ENCODE measurements around the gene NT5C3A. TPM values are rescaled to one million over a fixed set of nuclear protein-coding genes. Genes with fewer than 3 reads are reported as not detected.
"Not testable (repeated sequence)": the region's sequence is repeated elsewhere in the genome, so short reads cannot be mapped to it uniquely, and the experiment has no call there.

Gene NT5C3A
- polyA plus RNA-seq, 5 donors = 34.8 to 49.1 (median 42.9) TPM

DNA sequence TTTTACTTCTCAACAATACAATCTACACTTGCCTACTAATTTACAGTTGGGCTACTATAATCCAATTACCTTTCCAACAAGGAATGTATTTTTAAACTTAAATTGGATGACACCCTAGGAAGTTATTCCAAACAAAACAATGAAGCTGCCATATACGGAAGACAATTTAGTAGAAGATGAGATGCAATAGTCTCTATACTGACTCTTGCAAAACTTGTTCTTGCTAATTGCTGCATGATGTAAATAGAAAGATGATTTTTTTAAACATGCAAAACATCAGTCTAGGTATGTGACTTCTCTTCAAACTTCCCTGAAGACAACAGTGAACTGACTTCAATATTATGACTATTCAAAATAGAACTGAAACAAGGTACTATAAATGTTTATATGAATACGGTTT, 17.6 kb downstream of the NT5C3A start:
- DNase-seq = no peak

DNA sequence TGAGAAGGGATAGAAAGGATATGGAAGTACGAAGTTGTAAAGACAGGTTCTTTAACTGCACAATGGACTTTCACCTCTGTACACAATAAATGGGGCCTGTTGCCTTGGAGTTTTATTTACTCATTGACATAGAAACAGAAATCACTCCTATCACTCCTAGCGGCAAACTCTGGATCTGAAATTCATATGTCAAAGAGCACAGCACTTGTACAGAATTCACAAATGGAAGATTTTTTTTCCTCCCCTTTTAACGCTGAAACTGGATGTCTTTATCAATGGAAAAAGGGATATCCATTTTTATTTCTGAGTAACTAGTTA, 18.2 kb downstream of the NT5C3A start:
- DNase-seq = no peak

GRCh38 chr7:33043501-33044400, 18.8 kb downstream of the NT5C3A start:
- DNase-seq = no peak

DNA sequence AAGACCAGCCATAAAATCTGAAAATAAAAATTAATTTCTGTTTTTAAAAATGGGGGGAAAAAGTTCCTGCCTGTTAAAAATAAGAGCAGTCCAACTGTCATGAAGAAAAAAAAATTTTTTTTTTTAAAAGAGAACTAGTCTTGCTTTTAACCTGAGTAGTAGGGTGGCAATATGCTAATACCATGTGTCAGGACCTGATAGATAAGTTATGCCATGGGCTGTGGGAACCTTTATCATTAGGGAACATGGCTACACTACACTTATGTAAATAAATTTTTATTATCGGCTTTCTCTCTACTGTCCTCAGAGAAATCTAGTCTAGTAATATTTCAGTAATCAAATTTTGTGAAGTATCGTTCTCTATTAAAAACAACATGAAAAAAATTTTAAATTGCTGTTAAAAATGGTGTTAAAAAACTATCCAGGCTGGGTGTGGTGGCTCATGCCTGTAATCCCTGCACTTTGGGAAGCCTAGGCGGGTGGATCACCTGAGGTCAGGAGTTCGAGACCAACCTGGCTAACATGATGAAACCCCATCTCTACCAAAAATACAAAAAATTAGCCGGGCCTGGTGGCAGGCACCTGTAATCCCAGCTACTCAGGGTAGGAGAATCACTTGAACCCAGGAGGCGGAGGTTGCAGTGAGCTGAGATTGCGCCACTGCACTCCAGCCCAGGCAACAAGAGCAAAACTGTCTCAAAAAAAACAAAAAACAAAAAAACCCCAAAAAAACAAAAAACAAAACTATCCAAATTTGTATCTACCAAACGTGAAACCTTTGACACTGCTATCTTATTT, 20.7 kb downstream of the NT5C3A start:
- DNase-seq = no peak

DNA sequence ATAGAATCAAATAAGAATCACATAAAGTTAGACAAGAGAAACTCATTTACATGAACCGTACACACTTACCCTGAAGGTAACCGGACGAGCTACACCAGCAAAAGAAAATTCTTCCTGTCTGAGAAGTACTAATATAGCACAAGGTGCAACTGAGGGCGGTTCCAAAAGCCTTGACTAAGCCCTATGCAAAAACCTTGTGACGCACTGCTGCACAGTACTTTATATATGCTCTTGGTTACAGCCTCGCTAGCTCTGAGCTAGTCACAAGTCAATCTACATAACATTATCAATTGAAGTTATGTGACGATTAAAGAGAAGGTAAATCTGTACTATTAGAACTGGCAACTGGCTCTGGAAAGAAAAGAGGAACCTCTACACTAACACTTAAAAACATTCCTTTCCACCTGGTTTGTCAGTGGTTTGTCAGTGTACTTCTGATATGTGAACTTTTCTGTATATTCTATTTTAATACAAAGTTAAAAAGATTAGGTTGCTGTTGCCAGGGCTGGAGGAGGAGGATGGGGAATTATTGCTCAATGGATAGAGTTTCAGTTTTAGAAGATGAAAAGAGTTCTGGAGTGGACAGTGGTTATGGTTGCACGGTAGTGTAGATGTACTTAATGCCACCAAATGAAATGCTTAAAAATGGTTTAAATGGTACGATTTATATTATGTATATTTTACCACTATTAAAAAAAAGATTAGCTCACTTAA, 21.6 kb downstream of the NT5C3A start:
- no peak for DNase-seq

GRCh38 chr7:33039903-33040292, 22.7 kb downstream of the NT5C3A start:
- DNase-seq = no peak

GRCh38 chr7:33039257-33039902, 23.2 kb downstream of the NT5C3A start:
- no peak for DNase-seq

- no peak for DNase-seq
Observed at GRCh38 chr7:33038639-33039038, 23.9 kb downstream of the NT5C3A start.

DNA sequence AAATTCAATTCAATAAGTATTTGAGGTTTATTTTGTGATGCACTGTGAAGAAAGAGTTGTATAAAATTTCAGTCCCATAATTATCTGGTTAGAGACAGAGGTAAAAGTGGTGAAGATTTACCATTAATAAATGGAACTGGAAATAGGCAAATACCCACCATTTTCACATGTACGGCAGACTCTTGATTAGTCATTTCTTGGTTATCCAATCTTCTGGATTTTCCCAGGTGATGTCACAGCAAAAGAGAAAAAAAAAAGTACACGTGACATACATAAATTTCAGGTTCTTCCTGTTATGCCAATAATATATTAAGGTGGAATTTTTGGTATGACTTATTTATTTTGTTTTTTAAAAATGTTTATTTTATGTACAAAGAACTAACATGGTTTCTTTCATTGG, 26.8 kb downstream of the NT5C3A start:
- no peak for DNase-seq

DNA sequence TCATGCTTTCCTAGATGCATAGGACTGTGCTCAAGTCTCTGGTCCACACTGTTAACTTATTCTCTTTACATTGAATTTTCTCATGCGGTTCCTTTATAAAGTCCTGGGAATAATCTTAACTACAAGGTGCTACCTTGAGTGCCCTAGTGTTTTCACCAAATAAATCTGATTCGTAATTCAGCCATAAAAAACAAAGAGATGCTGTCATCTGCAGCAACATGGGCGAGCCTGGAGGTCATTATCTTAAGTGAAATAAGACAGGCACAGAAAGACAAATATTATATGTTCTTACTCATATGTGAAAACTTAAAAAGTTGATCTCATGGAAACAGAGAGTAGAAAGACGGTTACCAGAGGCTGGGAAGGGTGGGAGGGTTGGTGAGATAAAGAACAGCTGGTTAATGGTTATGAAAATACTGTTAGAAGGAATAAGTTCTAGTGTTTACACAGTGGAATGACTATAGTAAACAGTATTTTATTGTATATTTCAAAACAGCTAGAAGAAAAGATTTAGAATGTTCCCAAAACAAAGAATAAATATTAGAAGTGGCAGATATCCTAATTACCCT, 38.3 kb downstream of the NT5C3A start:
- DNase-seq = no peak

- DNase-seq = no peak
Observed at GRCh38 chr7:33012364-33012763, 50.2 kb downstream of the NT5C3A start.

DNA sequence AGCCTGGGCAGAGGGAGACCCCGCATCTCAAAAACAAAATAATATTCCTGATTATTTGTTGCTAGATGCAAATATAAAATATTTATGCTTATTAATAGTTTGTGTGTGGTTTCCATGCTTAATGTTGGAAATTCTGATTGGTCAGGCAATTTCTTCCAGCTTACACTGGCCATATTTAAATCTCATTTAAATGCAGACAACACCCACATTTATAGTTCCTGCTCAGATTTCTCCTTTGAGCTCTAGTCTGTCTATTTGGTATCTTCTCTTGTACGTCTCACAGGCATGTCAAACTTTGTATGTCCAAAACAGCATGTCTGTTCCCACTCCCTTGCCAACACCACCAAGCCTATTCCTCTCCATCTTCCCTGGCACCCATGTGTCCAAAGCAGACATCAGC, 52.8 kb downstream of the NT5C3A start:
- no peak for DNase-seq

DNA sequence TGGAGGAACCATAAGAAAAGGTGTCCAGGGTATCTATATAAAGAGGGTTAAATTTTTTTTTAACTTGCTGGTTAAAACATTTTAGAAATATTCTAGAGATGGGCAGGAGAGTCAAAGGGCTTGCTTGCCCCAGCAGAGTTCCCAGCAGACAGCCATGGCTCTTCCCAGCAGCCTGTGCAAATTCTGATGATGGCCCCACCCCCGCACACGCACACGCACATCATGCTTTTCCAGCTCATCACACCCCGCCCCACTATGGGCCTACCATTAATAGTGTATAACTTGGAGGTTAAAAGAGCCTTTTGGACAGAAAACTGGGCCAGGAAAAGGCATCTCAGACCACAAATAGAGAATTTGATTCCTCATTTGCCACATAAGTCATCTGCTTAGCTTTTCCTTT, 56.9 kb downstream of the NT5C3A start:
- DNase-seq = not testable (repeated sequence)

GRCh38 chr7:33005193-33005592, 57.4 kb downstream of the NT5C3A start:
- DNase-seq = not testable (repeated sequence)

DNA sequence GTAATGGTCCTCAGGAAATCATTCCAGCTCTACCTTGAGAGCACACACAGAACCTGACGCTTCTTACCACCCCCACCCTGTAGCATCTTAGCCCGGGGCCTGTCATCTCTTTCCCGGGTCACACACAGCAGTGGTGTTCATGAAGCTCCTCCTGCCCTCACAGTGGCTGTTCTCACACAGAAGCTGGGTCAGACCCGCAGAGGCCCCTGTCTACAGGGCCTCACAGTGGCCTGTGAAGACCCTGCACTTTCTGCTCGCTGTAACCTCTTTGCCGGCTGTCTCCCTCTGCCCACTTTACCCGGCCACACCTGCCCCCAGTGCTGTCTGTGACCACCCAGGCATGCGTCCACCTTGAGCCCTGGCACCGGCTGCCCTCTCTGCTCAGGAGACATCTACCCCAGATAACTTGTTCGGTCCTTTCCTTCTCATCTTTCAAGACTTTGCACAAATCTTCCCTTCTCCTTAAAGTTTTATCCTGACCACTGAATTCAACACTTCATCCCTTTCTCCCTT, 58.4 kb downstream of the NT5C3A start:
- DNase-seq = not testable (repeated sequence)

- DNase-seq = not testable (repeated sequence)
Observed at GRCh38 chr7:33003111-33003510, 59.5 kb downstream of the NT5C3A start.

DNA sequence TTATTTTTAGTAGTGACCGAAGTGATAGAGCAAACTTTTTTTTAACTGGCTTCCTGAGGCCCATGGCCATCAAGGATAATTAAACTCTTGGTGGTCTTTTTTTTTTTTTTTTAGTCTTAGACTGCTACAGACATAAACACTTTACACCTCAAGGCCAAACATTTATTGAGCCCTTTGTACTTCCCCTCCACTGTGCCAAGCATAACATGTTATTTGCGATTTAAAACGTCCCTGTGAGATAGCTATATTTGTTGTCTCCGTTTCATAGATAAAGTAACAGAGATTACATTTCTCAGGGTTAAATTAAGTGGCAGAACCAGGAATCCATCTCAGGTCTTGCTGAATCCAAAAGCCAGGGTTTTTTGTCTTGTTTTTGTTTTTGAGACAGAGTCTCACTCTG, 63.2 kb downstream of the NT5C3A start:
- not testable (repeated sequence) for DNase-seq

DNA sequence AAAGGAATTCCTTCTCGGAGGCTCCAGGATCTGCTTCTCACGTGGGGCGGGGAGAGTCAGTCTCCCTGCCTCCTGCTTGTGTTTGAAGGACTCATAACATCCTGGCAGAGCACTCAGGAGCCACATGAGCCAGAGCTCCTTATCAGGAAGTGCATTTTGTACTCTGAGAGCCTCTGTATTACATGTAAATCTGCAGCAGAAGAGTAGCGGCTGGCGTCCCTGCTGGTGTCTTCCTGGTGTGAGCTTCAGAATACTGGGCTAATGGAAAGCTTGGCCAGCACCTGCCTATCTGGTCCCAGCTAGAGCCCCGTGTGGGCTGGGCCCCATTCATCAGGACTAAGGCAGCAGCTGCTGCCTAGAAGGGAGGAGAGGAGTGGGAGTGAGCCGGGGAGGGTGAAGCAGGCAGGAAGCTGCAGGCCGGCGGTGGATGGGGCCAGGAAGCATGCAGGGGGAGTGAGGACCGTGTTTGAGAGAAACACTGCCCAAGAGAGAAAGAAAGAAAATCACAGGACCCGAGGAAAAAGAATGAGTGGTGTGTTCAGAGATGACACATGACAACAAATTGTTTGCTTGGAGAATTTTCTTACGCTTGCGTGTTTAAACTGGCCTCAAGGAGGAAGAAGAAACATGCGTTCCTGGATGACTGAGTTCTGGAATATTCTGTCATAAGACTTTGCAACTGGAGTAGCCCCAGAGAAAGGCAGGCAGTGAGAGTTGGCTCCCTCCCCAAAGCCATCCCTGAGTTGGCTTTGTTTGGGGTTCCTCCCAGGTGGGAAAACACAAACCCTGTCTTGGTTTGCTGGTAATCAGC, 64.0 kb downstream of the NT5C3A start:
- DNase-seq = peak; percentile 30 to 40

- not testable (repeated sequence) for DNase-seq
Observed at GRCh38 chr7:32997956-32998355, 64.6 kb downstream of the NT5C3A start.

- DNase-seq = not testable (repeated sequence)
Observed at GRCh38 chr7:32992750-32993149, 69.8 kb downstream of the NT5C3A start.
